GM19455 (cell line): ENCODE results near the gene NISCH.

ENCODE experiments used
- ATAC-seq: cut with Tn5 transposase; IDR thresholded peaks from one replicate; pipeline ENCODE4 v1.9.1; 2021; ENCODE audit not compliant: unreplicated experiment

The NISCH gene

GRCh38 chr3:52471371-52472238 is 16.2 kb downstream of the NISCH start:
- ATAC-seq, result no peak

GRCh38 chr3:52472239-52473000 is 17.0 kb downstream of the NISCH start:
- ATAC-seq, result no peak

GRCh38 chr3:52473026-52473425 is 17.6 kb downstream of the NISCH start:
- no peak for ATAC-seq

GRCh38 chr3:52477076-52477795 is 21.8 kb downstream of the NISCH start:
- no peak for ATAC-seq

GRCh38 chr3:52477796-52478095 is 22.3 kb downstream of the NISCH start:
- ATAC-seq, result no peak

GRCh38 chr3:52479037-52479876 is 23.9 kb downstream of the NISCH start:
- ATAC-seq, result no peak

- no peak for ATAC-seq
Observed at GRCh38 chr3:52479877-52480575, 24.6 kb downstream of the NISCH start.

- ATAC-seq, result no peak
Observed at GRCh38 chr3:52480768-52481715, 25.6 kb downstream of the NISCH start.

- ATAC-seq, result no peak
Observed at GRCh38 chr3:52481819-52482521, 26.6 kb downstream of the NISCH start.

- no peak for ATAC-seq
Observed at GRCh38 chr3:52483081-52483480, 27.7 kb downstream of the NISCH start.

- ATAC-seq, result no peak
Observed at GRCh38 chr3:52483577-52484381, 28.4 kb downstream of the NISCH start.

- ATAC-seq, result no peak
Observed at GRCh38 chr3:52484680-52485461, 29.5 kb downstream of the NISCH start.

GRCh38 chr3:52487050-52487787 is 31.8 kb downstream of the NISCH start:
- no peak for ATAC-seq

GRCh38 chr3:52487788-52488691 is 32.6 kb downstream of the NISCH start:
- ATAC-seq, result no peak

GRCh38 chr3:52488746-52489145 is 33.3 kb downstream of the NISCH start:
- ATAC-seq, result no peak
